OCI-LY7 (cell line): ENCODE results near the gene PLXDC2.

ENCODE experiments used
- CTCF ChIP-seq: fragments of 200-600 bp; sonication (generic); conservative IDR thresholded peaks from 2 replicates; pipeline ENCODE4 v1.5.1; 2014; ENCODE audit warnings: mild to moderate bottlenecking, antibody characterized with exemption, low read length, moderate library complexity, mixed read lengths
- EZH2phosphoT487 ChIP-seq: fragments of 200-600 bp; sonication (generic); IDR thresholded peaks from 2 replicates; pipeline ENCODE4 v1.6.1; 2018; ENCODE audit warnings: low read depth, borderline replicate concordance, mild to moderate bottlenecking, mixed run types, antibody characterized with exemption, low read length, moderate library complexity, mixed read lengths

- TF ChIP-seq CTCF (no peak), EZH2phosphoT487 (no peak)
These were observed 243.0 kb downstream of the PLXDC2 start for GRCh38 chr10:20059084-20059835.
